ENCODE measurements around the gene PPEF2.
"Not testable (repeated sequence)": the region's sequence is repeated elsewhere in the genome, so short reads cannot be mapped to it uniquely, and the experiment has no call there.

Gene PPEF2

DNA sequence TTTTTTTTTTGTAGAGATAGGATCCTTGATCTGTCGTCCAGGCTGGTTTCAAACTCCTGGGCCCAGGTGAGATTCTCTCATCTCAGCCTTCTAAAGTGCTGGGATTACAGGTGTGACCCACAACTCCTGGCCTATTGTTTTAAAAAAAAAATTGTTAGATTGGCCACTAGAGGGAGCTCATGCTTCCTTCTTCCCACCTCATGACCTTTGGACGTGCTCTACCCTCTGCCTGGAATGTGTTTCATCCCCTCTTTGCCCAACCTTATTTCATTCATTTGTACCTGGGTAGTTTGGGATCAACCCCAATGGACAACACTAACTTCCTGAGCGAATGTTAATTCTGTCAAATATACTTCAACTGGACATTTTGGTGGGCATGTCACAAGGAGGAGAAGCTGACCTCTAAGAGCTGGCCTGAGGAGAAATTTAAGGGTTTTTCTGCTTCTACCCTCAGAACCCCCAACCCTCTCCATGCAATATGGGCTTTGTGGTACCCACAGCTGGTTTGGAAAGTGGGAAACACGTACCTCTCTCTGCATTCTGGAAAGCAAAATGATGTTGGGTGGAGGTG is 6.4 kb downstream of the PPEF2 start:
- DNase-seq: no peak

DNA sequence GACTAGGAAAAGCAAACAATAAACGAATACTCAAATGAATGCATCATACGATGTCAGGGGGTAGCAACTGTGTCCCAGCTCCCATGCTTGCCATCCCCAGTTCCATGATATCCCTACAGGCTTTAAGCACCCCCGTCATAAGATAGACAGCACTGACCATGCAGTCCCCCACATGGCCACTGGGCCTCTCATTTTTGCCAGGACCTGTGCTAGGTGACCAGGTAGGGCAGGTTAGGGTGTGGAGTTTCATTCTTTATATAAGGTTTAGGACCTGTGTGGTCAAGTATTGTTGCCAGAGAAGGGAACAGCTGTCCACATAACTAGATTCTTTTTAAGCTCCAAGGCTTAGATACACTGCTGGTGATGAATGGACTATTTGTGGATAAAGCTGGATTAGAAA is 9.7 kb downstream of the PPEF2 start:
- DNase-seq: no peak

DNA sequence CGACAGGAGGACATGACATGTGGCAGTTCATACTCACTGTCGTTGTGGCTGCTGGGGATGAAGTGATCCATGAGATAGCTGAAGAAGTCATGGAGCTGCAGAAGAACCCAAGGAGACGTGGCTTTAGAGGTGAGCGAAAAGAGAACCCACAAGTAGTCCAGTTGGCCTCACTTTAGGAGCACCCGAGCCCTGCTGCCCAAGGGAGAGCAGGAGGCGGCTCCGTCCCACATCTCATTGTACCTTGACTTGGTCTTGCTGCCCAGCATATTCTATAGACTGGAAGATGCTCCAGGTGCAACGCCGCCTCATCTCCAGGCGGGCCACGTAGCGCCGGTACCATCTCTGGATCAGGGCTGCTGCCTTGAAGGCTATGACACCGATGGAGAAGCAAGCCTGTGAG is 10.6 kb downstream of the PPEF2 start:
- no peak for DNase-seq

DNA sequence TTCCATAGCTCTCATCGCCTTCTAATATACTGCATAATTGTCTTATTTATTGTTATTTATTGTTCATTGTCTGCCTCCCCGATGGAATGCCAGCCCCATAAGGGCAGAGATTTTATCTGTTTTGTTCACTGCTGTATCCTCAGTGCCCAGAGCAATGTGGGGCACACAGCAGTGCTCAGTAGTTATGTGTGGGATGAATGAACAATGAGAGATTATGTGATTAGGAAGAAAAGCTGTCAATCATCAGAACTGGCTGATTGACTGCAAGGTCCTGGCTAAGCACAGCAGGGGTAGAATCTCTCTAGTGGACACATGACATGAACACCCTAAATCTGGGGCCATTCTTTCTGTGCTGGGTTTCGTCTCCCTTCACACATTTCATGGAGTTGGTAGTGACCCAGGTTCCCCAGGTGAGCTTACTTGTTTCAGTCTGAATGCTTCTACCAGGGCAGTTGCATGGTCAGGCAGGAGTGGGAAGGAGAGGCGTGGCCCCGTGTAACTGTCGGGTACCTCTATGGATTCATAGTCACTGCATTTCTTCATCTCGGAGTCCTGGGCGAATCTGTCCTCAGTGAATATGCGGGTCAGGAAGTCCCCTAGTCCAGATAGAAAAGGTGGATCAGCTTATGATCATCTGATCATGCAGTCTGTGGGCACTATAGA is 12.6 kb downstream of the PPEF2 start:
- no peak for DNase-seq

DNA sequence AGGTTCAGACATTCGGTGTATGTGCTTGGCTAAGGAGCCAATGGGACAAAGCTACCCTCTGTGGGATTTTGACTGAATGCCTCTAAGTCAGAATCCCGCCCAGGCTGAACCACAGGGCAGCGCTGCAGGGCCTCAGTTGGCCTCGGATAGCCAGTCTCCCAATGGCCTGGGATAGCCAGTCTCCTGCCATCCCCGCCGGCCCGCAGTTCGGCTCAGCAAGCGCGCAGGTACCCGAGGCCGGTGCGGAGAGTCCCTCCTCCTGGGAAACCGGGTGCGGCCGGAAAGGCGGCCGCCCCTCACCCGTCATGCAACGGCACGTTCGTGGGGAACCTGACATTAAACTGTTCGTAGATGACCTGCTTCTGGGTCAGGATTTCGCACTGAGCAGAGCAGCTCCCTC is 16.1 kb downstream of the PPEF2 start:
- no peak for DNase-seq

DNA sequence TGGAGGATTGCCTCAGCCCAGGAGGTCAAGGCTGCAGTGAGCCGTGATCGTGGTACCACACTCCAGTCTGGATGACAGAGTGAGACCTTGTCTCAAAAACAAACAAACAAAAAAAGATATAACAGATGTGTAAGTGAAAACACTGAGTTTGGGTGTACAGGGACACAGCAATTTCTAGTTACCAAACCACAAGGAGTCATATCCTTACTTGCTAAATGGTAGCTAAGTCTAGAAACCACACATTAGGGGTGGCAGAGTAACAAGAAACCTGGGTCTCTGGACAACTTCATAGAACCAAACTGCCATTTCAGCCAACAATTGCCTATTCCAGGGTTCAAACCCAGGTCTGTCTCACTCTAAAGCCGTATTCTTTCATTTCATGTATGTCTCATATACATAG is 20.8 kb downstream of the PPEF2 start:
- DNase-seq: no peak

DNA sequence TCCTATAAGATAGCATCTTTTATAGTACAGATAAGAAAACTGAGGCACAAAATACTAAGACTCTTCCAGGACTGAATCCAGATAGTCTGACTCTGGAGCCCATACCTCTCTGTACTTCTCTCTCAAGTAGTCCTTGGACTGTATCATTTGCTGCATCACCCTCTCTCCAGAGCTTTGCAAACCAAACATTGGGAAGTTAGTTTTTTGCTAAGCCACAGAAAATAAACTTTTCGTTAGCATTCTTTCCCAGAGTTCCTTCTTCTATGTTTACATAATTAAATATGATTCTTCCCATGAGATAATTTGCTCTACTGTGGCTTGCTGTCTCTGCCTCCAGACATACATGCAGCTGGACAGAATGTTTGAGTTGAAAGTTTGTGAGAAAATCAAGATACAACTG is 22.0 kb downstream of the PPEF2 start:
- DNase-seq: no peak

DNA sequence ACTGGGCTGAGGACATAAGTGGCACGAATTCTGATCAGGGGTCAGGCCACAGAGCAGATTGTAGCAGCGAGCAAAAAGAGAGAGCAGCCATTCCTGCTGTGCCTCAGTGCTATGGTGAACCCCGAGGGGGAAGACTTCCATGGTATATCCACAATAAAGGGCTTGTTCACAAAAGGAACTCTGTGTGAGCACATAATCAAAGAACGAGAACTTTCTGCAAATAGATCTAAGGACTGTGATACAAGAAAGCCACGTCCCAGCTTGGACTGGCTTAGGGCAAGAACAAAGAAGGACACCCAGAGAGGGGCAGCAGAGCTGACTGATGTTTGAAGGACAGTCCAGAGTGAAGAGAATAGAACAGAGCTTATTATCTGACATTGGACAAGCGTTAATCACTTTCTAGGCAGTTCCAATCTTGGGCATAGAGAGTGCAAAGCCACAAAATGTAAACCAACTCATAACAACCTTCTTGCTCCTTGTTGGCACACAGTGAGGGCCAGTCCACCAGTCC is 24.0 kb downstream of the PPEF2 start:
- no peak for DNase-seq

DNA sequence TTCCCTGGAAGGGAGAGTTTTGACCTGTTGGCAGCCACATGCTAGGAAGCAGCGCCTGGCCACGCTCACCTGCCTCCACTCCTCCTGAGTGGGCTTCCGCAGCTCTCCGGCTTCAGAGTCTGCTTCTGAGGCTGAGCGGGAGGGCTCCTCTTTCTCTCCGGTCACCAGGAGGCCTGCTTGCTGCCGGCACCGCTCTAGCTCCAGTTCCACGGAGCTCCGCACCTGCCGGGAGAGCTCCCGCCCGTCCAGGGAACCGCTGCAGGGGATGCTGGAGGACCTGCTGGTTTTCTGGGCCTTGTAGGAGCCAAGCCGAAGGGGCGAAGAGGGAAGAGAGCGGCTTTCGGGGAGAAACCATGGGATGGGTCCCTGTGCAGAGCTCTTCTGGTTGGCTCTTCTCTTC is 26.0 kb downstream of the PPEF2 start:
- DNase-seq: no peak

DNA sequence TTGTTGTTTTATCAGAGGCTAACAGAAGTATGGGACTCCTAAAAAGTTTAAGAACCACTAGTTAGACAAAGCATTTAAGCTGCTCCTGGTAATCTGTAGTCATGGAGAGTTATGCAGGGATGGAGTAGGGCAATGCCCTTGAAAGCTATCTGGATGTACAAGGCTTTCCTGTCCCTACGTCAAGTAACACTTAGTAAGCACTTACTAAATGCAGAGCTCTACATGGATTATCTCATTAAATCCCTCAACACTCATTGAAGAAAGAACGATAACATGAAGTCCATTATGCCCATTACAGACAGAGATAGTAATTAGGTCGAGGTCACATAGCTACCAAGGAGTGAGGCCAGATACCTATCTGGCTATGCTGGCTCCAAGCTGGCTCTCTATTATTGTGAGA is 33.2 kb downstream of the PPEF2 start:
- no peak for DNase-seq

DNA sequence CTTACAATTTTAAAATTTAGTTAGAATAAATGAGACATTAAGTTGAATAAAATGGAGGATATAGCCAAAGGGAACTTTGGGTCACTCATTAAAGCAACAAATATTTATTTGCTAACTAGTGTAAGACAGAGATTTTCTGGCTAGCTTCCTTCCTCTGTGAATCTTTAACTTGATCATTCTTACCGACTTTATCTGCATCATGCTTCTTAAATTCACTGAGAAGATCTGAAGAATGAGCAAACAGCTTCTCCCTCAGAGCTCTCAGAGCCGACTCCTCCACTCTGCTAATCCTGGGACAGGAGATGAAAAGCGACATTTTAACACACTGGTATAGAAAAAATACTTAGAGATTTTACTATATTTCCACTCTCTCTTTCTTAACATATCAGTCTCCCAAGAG is 35.1 kb downstream of the PPEF2 start:
- DNase-seq: no peak

DNA sequence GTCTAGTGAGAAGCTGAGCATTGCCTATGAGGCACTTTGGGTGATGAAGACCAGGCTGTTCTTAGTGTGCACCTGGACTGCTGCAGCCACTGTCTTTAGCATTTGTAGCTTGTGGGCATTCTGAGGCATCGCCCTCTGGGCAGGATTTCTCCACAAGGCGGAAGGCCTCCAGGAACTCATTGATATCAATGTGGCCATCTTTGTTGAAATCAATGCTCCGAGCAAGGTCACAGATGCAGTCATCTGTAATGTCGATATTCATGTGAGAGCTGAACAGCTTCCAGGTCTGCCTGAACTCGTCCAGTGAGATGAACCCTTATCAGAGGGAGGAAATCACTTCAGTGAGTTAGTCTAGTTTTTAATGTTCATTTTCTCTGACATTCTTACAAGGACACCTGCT is 41.6 kb downstream of the PPEF2 start:
- DNase-seq: no peak

DNA sequence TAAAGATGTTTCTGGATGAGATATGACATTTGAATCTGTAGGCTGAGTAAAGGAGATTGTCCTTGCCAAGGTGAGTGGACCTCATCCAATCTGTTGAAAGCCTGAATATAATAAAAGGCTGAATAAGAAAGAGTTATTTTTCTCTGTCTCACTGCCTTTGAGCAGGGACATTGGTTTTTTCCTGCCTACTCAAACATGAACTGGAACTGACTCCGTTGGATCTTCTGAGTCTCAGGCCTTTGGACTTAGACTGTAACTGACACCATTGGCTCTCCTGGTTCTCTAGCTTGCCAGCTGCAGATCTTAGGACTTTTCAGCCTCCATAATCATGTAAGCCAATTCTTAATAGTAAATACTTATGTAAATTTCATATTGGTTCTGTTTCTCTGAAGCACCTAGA is 43.5 kb downstream of the PPEF2 start:
- no peak for DNase-seq

DNA sequence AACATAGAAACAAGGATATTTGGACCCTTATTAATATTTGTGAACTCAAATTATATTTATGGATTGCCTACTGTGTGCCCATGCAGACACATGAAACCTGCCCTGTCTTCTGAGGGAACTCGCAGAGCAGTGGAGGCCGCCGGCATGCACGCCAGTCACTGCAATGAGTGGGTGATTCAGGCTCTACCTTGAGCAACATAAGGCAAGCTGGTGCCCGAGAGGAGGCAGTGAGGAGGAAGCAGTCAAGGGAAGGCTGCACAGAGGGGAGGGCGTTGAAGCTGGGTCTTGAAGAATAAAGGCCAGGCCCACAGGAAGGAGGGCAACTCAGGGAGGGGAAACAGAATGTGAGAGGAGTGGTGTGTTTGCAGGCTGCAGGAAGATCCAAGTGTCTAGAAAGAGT is 52.8 kb downstream of the PPEF2 start:
- DNase-seq: no peak

DNA sequence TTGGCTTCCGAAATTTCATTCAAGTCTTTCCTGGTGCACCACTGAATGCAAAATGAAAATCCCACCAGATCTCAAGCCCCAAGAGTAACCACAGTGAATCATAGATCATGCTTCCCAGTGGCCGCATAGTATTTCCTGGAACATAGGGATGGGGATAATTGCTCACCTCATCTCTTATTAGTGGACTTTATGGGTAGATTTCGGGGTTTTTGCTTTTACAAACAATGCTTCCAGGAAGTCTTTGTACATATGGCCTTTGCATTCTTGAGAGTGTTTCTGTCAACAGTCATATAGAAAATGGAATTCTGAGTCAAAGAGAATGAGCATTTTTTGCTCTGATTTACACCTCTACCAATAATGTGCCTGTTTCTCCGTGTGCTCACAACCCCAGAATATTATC is 53.4 kb downstream of the PPEF2 start:
- DNase-seq: no peak

DNA sequence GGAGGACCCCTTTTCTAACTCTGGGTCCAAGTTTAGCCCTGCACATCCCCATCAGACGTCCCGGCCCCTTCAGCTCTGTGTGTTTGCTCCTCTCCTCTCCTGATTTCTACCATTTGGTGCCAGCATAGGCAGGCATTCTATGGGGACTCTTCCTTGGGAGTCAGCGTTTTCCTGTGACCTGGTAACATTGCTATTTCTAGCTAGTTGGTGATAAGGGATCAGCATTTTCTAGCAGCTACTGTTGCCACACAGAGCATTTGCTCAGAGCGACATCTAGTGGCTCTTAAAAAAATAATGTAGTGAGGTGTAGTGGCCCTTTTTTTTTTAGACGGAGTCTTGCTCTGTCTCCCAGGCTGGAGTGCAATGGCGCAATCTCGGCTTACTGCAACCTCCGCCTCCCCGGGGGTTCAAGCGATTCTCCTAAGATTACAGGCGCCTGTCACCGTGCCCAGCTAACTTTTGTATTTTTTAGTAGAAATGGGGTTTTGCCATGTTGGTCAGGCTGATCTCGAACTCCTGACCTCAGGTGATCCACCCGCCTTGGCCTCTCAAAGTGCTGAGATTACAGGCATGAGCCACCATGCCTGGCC is 54.0 kb downstream of the PPEF2 start:
- not testable (repeated sequence) for DNase-seq

DNA sequence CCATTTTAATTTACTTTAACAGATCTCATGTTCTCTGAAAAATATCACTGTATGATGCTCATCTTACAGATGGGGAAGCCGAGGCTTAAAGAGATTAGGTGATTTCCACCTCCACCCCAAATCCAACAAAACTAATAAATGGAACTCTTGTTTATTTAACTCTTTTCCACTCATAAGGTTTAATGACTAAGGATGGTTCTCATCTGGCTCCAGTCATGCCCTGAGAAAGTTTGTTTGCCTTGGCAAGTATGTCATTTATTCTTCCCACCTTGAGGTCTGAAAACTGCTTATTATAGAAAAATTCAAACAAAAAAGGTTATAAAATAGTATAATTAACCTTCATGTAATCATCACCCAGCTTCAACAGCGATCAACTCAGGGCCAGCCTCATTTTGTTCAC is 56.3 kb downstream of the PPEF2 start:
- no peak for DNase-seq

DNA sequence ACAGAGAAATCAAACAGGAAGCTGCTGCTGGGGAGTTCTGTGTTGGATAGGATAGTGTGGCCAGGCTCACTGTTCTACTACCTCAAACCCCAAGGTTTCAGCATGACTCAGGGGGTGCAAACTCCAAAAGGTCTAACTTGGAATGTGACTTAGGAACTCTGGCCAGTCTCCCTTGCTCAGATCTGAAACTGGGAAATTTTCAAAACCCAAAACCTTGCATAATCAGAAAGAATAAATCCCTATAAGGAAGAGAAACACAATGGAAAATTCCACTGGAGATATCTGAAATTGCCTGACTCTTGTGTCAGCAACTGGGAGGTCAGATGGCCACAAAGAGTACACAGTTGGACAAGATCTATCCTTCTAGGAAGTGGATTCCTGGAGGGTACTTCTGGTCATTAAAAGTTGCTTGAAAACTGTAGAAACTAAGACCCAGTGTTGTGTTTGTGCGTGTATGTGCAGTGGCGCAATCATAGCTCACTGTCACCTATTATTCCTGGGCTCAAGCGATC is 58.0 kb downstream of the PPEF2 start:
- no peak for DNase-seq

DNA sequence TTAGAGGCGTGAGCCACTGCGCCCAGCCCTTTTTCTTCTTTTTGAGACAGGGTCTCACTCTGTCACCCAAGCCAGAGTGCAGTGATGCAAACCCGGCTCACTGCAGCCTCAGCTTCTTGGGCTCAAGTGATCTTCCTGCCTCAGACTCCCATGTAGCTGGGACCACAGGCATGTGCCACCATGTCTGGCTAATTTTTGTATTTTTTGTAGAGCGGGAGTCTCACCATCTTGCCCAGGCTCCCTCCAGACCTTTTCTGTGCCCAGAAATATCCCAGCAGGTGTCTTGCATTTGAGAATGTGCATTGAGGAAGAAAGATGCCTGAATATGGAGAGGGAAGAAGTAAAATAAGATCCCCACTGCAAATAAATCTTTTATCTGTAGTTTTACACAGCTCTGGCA is 58.7 kb downstream of the PPEF2 start:
- DNase-seq: no peak

DNA sequence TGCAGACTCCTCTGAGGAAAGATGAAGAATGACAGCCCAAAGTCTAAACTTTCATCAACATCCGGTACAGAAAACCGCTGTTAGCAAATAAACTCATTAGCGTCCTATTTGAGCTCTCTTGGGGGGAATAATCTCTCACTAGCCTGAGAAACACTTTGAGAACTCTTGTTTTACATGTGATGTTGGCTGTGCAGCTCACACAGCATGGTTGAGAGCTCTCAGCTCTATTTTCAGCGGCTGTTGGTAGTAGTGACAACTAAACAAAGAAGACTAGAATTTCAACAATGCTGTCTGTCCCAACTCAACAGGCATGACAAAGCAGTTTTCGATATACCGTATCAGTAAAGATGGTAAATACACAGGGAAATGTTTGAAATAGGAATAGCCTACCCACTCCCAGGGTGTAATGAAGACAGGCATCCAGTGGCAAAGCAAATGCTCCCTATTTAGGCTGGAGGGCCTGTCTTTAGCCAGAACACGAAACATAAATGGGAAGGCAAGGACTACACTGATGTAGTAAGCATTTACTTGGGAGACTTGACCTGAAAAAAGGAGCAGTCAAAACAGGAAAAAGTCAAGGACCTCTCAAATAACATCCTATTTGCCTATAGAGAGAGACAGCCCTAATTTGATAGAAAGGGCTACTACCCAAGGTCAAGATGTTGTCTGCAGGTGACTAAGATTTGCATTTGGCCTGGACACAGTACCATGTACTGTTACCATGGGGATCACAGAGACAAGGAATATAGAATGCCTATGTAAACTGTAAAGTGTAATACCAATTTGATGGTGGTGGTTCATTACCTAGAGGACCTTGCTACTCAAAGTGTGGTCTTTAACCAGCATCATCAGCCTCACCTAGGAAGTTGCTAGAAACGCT is 60.4 kb downstream of the PPEF2 start:
- DNase-seq: no peak

DNA sequence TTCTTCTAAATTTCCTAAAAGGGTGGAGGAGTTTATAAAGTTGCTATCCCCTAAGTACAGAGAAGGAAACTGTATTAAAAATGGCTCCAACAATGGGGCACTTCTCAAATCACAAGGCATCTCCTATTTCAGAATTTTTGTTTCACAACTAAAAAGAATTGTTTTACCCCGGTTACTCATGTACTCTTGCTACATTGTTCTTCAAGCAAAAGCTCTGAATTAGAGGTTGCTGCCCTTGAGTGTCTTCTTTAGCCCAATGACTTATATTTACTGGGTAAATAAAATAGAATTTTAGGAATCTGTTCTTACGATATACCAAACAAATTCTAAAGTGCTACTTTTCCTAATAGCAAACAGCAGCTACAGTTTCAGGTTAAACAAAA is 67.5 kb downstream of the PPEF2 start:
- DNase-seq: no peak

DNA sequence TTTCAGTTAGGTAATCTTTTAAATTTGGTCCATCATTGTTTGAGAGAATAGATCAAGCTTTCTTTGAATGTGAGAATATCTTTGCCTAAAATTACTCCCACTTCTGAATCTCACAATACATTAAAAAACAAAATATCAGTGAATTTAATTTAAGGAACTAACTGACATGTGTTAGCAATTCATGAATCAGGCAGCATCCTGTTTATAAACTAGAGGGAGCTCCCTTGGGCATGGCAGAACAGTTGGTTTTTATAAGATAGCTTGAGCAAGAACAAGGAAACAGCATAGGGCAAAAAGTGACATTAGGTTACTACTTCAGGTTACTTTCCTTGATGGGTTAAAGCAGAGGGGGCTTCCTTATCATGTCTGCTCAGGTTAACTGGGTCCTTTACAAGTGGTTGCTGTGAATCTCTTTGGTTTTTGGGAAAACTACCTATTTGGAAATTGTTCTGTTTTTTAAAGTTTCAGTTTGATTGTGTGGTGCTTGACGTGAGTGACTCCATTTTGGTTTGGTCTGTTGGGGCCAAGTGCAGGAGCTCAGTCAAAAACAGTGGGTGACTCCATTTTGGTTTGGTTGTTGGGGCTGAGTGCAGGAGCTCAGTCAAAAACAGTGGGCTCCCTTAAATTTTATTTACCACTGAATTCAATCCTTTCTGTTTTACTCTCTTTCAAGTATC is 68.0 kb downstream of the PPEF2 start:
- no peak for DNase-seq

DNA sequence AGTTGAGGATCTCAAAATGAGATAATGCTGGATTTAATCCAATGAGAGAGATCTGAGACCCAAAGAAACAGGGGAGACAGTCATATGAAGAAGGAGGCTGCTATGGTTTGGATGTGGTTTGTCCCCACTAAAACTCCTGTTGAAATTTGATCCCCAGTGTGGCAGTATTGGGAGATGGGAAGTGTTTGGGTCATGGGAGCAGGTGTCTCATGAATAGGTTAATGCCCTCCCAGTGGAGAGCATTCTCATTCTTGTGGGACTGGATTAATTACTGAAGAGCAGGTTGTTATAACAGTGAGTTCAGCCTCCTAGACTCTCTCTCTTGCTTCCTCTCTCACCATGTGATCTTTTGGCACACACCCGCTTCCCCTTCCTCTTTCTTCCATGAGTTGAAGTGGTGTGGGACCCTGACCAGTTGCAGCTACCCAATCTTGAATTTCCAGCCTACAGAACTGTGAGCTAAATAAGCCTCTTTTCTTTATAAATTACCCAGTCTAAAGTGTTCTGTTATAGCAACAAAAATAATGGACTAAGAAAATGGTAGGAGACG is 70.3 kb downstream of the PPEF2 start:
- no peak for DNase-seq

Data from activated naive CD4-positive, alpha-beta T cell (primary cell).